Activated CD4-positive, CD25-positive, alpha-beta regulatory T cell (primary cell): Measurements from ENCODE around the gene CCM2.
A peak's percentile ranks its signal among the peaks of the same experiment; 100 is the strongest.

Experiments used
- DNase-seq, 4 experiments: peaks; one replicate each; lab custom pipeline; 2025; lab: John Stamatoyannopoulos, UW

CCM2 gene

DNA sequence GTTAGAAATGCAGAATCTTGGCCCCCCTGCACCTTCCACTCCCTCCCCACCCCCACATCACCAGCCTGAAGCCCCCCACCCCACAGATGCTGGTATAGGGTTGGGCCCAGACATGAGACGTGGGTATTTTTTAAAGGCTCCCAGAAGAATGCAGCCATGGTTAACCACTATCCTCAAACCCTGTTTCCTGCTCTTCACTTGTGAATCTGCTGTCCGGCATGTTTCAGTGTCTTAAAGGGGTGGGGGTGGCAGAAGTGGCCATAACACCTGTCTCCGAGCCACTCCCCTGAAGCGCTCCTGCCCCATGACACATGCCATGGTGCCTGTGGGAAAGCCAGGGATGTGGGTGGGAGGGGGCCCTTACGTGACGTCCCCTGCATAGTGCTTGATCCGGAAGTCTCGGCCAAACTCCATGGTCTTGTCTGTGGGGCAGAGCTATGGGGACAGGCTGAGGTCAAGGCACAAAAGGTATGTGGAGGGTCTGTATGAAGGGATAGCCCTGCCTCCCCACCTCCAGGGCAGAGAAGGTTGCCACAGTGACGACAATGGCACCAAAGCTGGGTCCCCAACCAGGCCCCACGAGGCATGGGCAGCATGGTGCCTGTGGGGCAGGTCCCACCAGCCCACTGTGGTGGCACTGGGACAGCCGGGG is 30.8 kb upstream of the CCM2 start:
- DNase-seq = no peak

DNA sequence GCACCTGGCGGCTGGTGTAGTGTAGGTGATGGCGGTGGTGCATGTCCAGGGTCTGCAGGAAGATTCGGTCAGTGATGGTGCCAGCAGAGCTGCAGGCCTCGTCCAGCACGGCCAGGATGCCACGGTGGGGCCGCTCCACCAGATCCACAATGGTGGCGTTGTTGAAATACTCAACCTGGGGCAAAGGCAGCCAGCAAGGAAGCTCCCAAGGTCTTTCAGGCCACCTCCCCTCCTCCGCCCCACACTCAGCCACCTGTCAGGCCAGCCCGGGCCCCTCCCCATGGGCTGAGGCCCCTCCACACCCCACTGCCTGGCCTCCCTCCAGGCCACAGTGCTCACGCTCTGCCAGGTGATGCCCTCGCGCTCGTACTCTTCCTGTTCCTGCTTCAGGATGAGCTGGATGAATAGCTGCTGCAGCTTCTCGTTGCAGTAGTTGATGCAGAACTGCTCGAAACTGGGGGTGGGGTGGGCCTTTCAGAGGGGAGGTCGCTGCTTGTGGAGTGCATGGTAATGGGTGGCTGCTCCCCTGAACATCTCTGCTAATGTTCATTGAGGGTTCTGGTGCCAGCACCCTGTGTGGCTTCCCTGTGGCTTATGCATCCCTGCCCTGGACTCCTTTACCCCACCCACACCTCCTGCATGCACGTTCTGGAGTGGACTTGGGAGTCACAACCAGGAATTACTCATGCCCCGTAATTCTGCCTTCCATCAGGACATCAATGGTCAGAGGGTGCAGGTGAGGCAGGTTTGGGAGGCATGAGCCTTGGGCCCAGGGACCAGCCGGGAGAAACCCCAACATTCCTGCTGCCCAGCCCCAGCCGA is 30.1 kb upstream of the CCM2 start:
- no peak for DNase-seq

DNA sequence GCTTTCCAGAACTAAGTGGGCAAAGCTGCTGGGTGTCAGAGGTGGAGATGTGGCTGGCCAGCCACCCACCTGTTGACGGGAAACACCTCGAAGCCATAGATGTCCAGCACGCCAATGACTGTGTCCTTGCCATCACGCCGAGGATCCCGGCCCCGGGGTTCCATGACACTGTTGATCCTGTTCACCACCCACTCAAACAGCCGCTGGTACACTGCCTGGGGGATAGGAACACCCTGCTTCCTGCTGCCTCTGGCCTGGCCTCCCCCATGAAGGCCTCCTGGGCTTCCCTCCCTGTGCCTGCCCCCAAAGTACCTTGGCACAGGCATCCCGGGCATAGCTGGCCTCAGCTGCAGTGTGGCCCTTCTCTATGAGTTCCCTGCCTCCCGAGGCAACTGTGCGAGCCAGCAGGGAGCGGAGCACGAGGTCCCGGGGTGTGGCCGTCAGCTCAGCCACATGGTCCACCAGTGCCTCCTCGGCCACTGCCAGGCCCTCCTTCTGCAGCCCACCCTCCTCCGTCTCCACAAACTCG is 29.4 kb upstream of the CCM2 start:
- DNase-seq = no peak

DNA sequence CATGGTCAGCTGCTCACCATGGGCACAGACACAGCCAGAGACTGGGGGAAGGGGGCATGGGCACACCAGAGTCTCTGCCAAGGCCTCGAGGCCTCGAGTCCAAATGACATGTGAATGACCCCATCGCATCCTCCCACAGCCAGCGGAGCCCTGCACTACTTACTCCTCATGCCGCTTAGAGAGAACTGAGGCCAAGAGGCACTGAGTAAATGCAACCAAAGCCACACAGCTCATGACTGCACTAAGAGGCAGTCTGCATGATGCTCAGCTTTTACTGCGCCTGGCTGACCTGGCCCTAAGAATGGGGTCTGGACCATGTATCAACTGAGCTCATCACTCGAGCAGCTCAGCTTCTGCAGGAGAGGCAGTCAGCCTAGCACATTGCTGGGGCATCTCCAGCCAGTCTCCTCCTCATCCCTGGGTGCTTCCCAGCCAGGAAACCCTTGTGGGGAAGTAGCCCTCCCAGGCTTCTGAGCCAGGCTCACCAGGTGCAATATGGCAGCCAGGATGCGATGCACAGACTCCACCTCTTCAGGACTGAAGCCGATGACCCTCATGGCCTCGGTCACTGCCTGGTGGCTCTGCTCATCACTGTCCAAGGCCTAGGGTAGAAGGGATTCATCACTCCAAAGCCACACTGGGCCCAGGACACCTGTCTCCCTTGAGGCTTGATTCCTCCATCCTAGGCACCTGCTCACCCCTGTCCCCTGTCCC is 28.7 kb upstream of the CCM2 start:
- no peak for DNase-seq

DNA sequence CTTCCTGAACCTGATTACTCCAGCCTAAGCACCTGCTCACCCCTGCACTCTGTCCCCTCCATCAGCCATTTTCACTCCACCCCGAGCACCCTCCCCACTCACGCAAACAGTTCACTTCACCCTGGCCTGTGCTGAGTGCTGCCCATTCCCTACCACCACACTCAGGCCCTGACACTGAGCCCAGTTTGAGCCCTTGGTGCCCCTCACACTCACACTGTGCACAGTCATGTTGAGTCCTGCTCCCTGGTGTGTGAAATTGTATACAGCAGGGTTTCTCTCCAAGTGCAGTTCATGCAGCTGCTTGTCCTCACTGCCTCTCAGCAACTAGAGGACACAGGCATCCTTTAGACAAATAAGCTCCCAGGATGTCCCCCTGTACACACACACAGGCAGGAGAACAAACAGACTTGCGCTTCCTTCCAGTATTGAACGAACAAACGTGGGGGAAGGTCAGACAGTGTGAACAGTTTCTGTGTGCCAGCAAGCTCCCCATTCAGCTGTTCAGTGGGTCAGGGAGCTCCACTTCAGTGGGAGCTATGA is 28.0 kb upstream of the CCM2 start:
- DNase-seq = no peak

DNA sequence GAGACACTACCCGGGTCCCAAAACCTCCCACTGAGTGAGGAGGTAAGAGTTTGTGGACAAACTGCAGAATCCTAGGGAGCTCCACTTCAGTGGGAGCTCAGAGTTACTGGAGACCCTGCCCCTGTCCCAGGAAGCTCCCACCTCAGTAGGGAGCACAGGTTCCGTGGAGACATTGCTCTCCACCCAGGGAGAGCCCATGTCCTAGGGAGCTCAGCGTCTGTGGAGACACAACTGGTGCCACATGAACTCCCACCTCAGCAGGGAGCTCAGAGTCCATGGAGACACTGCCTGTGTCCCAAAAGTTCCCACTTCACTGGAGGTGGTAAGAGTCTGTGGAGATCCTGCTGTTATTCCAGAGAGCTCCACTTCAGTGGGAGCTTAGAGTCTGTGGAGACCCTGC is 27.4 kb upstream of the CCM2 start:
- no peak for DNase-seq

DNA sequence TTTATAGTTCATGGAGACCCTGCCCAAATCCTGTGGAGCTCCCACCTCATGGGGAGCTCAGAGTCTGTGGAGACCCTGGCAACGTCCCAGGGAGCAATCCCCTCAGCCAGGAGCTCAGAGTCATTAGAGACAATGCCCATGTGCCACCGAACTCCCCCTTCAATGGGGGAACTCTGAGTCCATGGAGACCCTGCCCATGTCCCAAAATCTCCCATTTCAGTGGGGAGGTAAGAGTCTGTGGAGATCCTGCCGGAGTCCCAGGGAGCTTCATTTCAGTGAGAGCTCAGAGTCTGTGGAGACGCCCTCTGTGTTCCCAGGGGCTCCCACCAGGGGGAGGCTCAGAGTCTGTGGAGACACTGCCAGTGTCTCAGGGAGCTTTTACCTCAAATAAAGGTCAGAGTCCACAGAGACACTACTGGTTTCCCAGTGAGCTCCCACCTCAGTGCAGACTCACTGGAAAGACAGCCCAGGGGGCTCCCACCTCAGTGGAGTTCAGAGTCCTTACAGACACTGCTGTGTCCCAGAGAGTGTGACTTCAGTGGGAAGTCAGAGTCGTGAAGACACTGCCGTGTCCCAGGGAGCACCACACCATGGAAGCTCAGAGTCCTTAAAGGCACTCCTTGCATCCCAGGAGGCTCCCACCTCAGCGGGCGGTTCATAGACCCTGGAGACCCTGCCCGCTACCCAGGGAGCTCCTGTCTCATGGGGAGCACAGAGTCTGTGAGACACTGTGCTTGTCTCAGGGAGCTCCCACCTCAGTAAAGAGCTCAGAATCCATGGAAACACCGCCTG is 26.2 kb upstream of the CCM2 start:
- peak; percentile 19 to 52 (median 34) for DNase-seq

DNA sequence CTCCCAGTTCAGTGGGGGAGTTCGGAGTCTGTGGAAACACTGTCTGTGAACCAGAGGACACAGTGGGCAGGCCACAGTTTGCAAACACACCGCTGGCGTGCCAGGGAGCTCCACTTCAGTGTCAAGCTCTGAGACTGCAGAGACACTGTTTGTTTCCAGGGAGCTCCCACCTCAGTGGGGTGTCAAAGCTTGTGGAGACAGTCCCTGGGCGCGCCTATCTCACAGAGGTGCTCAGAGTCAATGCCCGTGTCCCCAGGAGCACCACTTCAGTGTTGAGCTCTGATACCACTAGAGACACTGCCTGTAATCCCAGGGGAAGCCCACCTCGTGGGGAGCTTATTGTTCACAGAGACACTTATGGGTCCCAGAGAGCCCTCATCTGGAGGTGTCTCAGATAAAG is 25.5 kb upstream of the CCM2 start:
- no peak for DNase-seq

DNA sequence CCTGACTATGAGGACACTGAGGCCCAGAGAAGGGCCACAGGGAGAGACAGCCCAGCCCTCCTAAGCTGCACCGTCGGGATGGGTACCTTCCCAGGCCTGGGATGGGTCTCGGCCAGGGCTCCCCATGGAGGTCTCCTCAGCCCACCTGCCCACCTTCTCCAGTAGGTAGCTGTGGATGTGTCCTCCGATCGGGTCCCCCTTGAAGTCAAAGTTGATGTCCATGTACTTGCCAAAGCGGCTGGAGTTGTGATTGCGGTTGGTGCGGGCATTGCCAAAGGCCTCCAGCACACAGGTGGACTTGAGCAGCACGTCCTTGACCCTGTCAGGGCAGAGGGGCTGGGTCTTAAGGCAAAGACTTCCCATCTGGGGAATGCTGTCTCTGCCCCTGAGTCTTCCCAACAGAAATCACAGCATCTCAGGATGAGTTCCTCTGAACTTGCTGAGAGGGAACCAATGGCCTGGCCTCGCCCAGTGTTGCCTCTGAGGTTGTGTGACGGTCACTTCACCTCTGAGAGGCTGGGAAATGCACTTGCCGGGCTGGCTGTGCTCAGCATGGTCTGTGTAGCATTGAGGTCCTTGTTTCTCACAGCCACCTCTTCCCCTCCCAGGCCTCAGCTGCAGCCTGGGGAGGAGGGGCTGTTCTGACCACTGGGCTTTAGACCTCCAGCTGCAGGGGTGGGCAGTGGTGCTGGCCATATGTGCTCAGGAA is 24.5 kb upstream of the CCM2 start:
- DNase-seq = no peak

DNA sequence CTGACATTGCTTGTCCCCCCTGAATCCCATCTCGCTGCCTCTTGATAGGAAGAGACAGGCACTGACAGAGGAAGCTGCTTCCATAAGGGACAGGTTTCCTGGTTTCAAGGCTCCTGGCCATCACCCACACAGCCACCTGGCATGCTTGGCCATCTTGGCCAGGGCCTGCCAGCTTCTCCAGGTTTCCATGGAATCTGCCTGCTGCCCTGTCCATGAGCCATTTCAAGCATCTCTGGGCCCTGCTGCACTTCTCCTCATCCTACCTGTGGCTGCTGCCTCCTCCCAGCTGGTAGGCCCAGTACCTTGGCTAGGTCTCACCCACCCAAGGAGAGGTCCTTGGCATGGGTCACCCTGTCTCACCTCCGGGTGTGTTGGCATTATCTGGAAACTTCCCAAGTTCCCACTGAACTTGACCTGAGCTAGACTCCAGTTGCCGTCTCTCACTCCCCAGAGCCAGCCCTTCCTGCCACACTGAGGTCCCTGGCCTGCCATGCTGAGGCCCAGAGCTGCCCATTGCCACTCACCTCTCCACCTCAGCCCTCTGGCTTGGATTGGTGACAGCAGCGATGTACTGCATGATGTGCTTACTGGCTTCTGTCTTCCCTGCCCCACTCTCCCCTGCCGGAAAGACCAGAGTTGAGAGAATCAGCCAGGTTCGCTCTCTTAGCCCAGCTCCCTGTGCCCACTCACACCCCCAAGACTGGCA is 23.8 kb upstream of the CCM2 start:
- no peak for DNase-seq

DNA sequence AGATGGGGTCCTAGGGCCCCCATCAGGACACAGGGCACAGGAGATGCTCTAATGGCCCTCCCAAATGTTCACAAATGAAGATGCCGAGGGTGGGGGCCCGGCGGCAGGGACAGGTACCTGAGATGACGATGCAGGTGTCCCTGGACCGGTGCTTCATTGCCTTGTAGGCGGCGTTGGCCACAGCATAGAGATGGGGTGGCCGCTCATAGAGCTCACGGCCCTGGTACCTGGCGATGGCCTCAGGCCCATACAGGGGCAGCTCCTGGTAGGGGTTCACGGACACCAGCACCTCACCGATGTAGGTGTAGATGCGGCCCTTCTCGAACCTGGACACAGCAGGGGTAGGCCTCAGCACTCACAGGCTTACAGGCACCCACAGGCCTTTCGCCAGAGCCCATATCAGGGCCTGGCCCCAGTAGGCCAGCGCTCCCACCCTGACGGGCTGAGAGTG is 23.2 kb upstream of the CCM2 start:
- DNase-seq = no peak

DNA sequence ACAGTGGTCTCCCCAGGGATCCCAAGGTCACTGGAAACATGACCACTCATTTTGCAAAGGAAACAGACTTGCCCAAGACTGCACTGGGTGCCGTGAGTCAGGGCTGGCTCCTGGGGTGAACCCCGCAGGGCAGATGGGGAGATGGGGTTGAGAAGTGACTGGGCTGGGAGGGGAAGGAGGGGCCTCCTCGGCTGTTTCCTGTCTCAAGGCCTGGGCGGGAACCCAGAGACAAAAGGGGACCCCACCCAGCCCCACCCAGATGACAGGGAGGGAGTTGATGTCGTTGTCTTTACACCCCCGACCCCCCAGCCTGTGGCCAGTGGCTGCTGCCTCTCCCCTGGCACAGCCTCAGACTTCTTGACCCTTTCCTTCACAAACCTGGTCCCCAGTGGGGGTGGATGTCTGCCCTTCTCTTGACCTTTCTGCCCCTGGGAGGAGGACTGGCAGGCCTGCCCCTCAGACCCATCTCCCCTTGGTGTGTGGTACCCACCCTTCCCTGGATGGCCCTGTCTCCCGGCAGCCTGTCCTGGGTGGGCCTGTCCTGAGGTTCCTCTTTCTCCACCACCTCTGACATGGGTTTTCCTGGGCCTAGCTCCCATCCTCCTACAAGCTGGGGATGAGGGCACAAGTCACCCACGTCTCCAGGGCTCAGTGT is 22.6 kb upstream of the CCM2 start:
- peak; percentile 46 to 72 (median 64) for DNase-seq

DNA sequence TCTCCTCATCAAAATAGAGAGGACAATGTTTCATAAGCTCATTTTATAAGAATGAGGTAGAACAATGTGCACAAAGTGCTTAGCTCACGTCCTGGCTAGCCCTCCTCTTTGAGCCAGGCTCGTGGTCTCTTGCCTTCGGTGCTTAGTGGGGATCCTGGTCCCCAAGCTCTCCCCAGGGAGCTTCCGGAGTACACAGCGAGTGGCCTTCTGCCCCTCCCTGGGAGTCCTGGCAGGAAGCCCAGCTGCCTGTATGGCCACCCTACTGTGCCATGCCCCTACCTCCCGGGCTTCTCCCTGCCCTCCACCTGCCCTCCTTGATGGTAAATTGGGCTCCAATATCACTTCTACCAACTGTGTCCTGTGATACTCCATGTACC is 22.1 kb upstream of the CCM2 start:
- DNase-seq = no peak

DNA sequence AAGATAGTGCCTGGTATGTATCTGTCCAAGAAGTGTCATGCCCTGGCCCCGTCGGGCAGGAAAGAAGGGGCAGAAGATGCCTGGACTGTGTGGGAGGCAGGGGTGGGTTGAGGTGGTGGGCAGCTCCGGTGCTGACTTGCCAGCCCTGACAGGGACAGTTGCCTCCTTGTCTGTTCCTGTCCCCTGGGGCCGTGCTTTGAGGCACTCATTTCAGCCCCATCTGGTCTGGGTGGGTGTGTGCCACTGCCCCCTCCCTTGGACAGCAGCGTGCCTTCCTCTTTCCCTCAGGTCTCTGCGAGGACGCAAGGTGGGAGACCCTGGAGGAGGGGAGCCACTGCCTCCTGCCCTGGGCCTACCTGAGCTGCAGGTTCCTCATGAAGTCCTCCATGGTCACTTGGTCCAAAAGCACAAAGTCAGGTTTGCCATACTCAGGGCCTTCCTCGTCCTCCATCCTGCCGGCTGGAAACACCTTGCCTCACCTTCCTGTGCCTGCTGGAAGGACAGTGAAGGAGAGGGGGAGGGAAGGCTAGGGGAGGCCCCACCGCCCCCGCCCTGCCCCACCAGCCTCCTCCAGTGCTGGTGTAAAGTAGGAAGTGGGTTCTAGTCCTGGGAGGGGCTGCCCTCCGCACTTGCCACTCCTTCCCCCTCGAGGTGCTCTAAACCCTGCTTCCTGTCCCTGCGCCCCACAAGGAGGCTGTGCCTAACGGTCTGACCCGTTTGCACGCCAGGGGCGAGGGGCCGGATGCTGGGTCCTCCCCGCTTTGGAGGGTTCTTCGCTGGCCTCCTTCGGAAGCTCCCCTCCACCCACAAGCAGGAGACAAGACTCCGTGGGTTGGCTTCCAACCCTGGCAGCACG is 21.3 kb upstream of the CCM2 start, which contains the start of gene MYO1G:
Gene MYO1G (minus strand): TSS at position 505 of the 856 bp plus-strand sequence. CDS start 54 bp downstream, at position 451.
- DNase-seq = peak; percentile 58 to 87 (median 70)

DNA sequence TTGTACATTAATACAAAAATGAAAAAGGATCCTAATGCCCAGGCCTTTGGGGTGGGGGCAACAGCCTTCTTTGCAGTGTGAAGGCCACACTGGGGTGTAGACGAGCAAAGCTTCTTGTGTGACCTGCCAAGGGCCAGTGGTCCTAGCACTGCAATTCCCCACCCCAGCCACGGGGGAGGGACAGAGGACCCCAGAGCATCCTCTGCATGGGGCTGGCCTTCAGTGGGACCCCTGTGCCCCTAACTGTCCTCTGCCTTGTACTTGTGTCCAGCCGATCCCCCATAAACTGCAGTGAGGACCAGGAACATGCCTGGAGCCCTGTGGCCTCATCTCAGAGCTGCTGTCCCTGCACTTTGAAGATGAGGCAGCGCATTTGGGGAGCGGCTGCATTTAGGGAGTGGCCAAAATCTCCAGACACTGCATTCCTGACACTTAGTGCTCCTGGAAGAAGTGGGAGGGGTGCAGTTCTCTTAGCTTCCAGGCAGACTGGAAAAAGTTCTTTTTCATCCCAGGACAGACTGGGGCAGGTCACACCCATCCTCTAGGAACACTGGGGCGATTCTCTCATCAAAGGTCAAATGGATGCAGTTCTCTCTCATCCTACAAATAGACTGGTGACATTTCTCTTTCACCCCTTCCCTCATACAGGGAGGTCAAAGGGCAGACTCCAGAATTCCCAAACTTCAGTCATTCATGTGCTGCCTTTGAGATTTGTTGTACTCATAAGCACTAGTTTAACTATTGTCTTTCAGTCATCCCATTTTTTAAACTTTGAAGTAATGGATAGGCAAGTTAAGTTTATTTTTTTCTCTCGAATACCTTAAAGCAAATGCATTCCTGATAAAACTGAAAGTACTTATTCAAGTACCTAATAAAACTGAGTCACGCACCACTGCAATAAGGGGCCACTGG is 20.3 kb upstream of the CCM2 start:
- no peak for DNase-seq

DNA sequence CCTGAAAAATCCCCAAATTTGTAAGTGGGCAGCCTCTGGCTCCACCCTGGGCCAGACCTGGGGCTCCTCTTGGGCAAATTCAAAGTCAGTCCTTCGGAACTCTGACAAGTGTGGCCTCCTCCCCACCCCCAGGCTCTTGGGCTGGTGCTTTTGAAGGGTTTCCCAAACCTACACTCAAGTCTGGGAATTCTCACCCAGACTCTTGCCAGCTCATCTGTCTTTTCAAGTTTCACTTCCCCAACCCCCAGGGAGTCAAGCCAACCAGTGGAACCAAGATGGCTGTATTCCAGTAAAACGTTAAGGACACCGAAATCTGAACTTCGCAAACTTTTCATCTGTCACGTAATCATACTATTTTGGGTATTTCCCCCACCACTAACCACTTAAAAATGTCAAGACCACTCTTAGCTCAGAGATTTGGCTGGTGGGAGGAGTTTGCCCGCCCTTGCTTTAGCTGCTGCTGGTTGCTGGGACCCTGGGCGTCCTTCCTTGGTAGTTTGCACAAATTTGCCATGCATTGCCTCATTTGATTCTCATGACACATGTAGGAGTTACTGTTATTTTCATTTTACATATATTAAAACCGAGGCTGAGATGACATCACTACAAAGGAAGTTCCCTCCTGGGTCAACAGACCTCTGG is 19.5 kb upstream of the CCM2 start:
- peak in 3 of 4 experiments; percentile 8 to 58 (median 40) for DNase-seq
